ENCODE measurements around the gene MAP2.

GRCh38 chr2:209517436-209517835 lies 93.6 kb downstream of the MAP2 start:
- TF ChIP-seq CTCF (conservative IDR thresholded peaks at IDR 0.05 in 1 of 2, IDR thresholded peaks at IDR 0.05 in 1 of 2; ENCODE audit: low read depth in 1 of 2, low read length in 2 of 2) (no peak), EZH2 (IDR thresholded peaks at IDR 0.05; ENCODE audit: low read length, missing control alignments) (no peak)
